KMS-11 (cell line): Measurements from ENCODE around the gene TAOK1.

Experiments used
- H2AFZ ChIP-seq: fragments of 200-600 bp; sonication (generic); 2 replicates; pipeline ENCODE4 v1.6.1; 2016; ENCODE audit warnings: antibody characterized with exemption, mixed run types, low read depth
- H3K27ac ChIP-seq: fragments of 200-600 bp; sonication (generic); 2 replicates; pipeline ENCODE4 v1.6.1; 2016; ENCODE audit warnings: mild to moderate bottlenecking, mixed run types
- H3K27me3 ChIP-seq: fragments of 200-600 bp; sonication (generic); 2 replicates; pipeline ENCODE4 v1.6.1; 2017; ENCODE audit warnings: mild to moderate bottlenecking, low read depth, mixed run types, moderate library complexity; ENCODE audit not compliant: insufficient read depth
- H3K36me3 ChIP-seq: fragments of 200-600 bp; sonication (generic); 2 replicates; pipeline ENCODE4 v1.6.1; 2017; ENCODE audit warnings: mild to moderate bottlenecking, mixed run types; ENCODE audit not compliant: insufficient read depth
- H3K4me1 ChIP-seq: fragments of 200-600 bp; sonication (generic); 2 replicates; pipeline ENCODE4 v1.6.1; 2016; ENCODE audit warnings: mild to moderate bottlenecking, low read depth, mixed run types; ENCODE audit not compliant: poor library complexity, severe bottlenecking
- H3K4me2 ChIP-seq: fragments of 200-600 bp; sonication (generic); 2 replicates; pipeline ENCODE4 v1.7.0; 2016; ENCODE audit warnings: mild to moderate bottlenecking, mixed run types
- H3K4me3 ChIP-seq: fragments of 200-600 bp; sonication (generic); IDR thresholded peaks from 2 replicates; pipeline ENCODE4 v1.6.1; 2017; ENCODE audit warnings: low read depth, low read length, mixed read lengths; ENCODE audit not compliant: insufficient read depth
- H3K79me2 ChIP-seq: fragments of 200-600 bp; sonication (generic); 2 replicates; pipeline ENCODE4 v1.6.1; 2016; ENCODE audit warnings: low read depth, mixed run types; ENCODE audit not compliant: insufficient read depth
- H3K9ac ChIP-seq: fragments of 200-600 bp; sonication (generic); 2 replicates; pipeline ENCODE4 v1.6.1; 2016; ENCODE audit warnings: mild to moderate bottlenecking, mixed run types
- H4K20me1 ChIP-seq: fragments of 200-600 bp; sonication (generic); 2 replicates; pipeline ENCODE4 v1.6.1; 2016; ENCODE audit warnings: mild to moderate bottlenecking, mixed run types; ENCODE audit not compliant: insufficient read depth
- CTCF ChIP-seq: fragments of 200-600 bp; sonication (generic); conservative IDR thresholded peaks from 2 replicates; pipeline ENCODE4 v1.6.1; 2017; ENCODE audit warnings: low read depth, mild to moderate bottlenecking, antibody characterized with exemption, low read length, moderate library complexity, mixed read lengths

TAOK1 gene

DNA sequence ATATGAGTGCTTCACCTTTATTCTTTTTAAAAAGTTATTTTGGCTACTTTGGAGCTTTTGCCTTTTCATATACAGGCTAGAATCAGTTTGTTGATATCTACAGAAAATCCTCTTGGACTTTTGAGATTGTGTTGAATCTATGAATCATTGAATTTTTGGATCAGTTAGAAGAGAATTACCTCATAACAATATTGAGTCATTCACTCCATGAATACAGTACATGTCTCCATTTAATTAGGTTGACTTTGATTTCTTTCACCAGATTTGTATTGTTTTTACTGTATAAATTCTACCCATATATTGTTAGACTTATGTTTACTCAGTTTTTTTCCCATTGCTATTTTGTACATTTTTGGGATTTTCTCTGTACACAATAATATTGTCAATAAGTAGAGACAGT is 54.4 kb downstream of the TAOK1 start:
- Histone ChIP-seq H3K27me3 (no peaks in the 10 kb centered on the region), H3K79me2 (peaks cover 6% of the 10 kb centered on the region; the same call in 1 of the 2 replicates), H3K27ac (no peak overlapping the region), H3K36me3 (no peaks in the 10 kb centered on the region), H3K4me1 (peaks cover 3% of the 10 kb centered on the region), H3K4me3 (no peak overlapping the region), H4K20me1 (no peaks in the 10 kb centered on the region), H3K4me2 (no peak overlapping the region), H2AFZ (no peak overlapping the region), H3K9ac (no peak overlapping the region)
- TF ChIP-seq CTCF, result no peak

- Histone ChIP-seq H3K4me2 (no peak overlapping the region), H3K27ac (no peak overlapping the region), H3K4me3 (no peak overlapping the region), H2AFZ (no peak overlapping the region), H3K4me1 (peaks cover 9% of the 10 kb centered on the region), H3K9ac (no peak overlapping the region), H3K27me3 (no peaks in the 10 kb centered on the region), H3K79me2 (peaks cover 6% of the 10 kb centered on the region; the same call in 1 of the 2 replicates), H3K36me3 (no peaks in the 10 kb centered on the region), H4K20me1 (no peaks in the 10 kb centered on the region)
- TF ChIP-seq CTCF, result no peak
These were observed 55.7 kb downstream of the TAOK1 start for GRCh38 chr17:29445844-29446243.

- H4K20me1 ChIP-seq, result no peaks in the 10 kb centered on the region
- no peak overlapping the region for H3K27ac ChIP-seq
- peaks cover 9% of the 10 kb centered on the region for H3K4me1 ChIP-seq
- TF ChIP-seq CTCF, result no peak
- H3K4me3 ChIP-seq, result no peak overlapping the region
- no peak overlapping the region for H3K9ac ChIP-seq
- no peak overlapping the region for H2AFZ ChIP-seq
- no peak overlapping the region for H3K4me2 ChIP-seq
- H3K27me3 ChIP-seq, result no peaks in the 10 kb centered on the region
- H3K36me3 ChIP-seq, result no peaks in the 10 kb centered on the region; the same call in 1 of the 2 replicates
- H3K79me2 ChIP-seq, result peaks cover 6% of the 10 kb centered on the region; the same call in 1 of the 2 replicates
These were observed 59.9 kb downstream of the TAOK1 start for GRCh38 chr17:29449865-29450671.

- no peak for TF ChIP-seq CTCF
- H2AFZ ChIP-seq, result no peak overlapping the region
- peaks cover 9% of the 10 kb centered on the region for H3K4me1 ChIP-seq
- no peak overlapping the region for H3K9ac ChIP-seq
- H3K4me2 ChIP-seq, result no peak overlapping the region
- peaks cover 17% of the 10 kb centered on the region; the same call in 1 of the 2 replicates for H3K79me2 ChIP-seq
- H3K4me3 ChIP-seq, result no peak overlapping the region
- no peaks in the 10 kb centered on the region for H3K27me3 ChIP-seq
- H3K36me3 ChIP-seq, result no peaks in the 10 kb centered on the region; the same call in 1 of the 2 replicates
- no peaks in the 10 kb centered on the region for H4K20me1 ChIP-seq
- no peak overlapping the region for H3K27ac ChIP-seq
These were observed 61.1 kb downstream of the TAOK1 start for GRCh38 chr17:29451121-29451742.
